Suprapubic skin (tissue), 4 donors: Measurements from ENCODE around the gene ZFAND6. TPM values are rescaled to one million over a fixed set of nuclear protein-coding genes. Genes with fewer than 3 reads are reported as not detected.

Source experiments
- DNase-seq, 2 donors: peaks; one replicate each; pipeline ENCODE4 v3.0.0-alpha.2; 2019; ENCODE audit warnings: low spot score in 2 of 2
- H3K27ac ChIP-seq: fragments of 200-600 bp; sonication (generic); one replicate; pipeline ENCODE4 v1.5.1; 2019
- H3K27me3 ChIP-seq: fragments of 200-600 bp; sonication (generic); one replicate; pipeline ENCODE4 v1.5.1; 2019
- H3K36me3 ChIP-seq: fragments of 200-600 bp; sonication (generic); one replicate; pipeline ENCODE4 v1.5.1; 2019
- H3K4me1 ChIP-seq: fragments of 200-600 bp; sonication (generic); one replicate; pipeline ENCODE4 v1.5.1; 2019
- H3K4me3 ChIP-seq: fragments of 200-600 bp; sonication (generic); one replicate; pipeline ENCODE4 v1.5.1; 2019; ENCODE audit warnings: mild to moderate bottlenecking
- H3K9me3 ChIP-seq: fragments of 200-600 bp; sonication (generic); one replicate; pipeline ENCODE4 v1.5.1; 2019
- EP300 ChIP-seq: sonication (generic); formaldehyde crosslinking; IDR thresholded peaks from one replicate; pipeline ENCODE4 v1.6.1; 2017; ENCODE audit warnings: antibody characterized with exemption
- POLR2A ChIP-seq, 2 donors: fragments of 450-650 bp; IDR thresholded peaks; one replicate each; pipeline ENCODE4 v1.6.1; 2017; ENCODE audit warnings: antibody characterized with exemption in 2 of 2, mild to moderate bottlenecking in 2 of 2, moderate library complexity in 2 of 2
- POLR2AphosphoS5 ChIP-seq, 3 donors: sonication (generic); formaldehyde crosslinking; IDR thresholded peaks; one replicate each; pipeline ENCODE4 v1.6.1; 2017; ENCODE audit warnings: antibody characterized with exemption in 3 of 3
- WGBS: methylation state at CpG from one replicate; pipeline ENCODE4 v1.1.5; 2018; 5-methylcytosine and 5-hydroxymethylcytosine counted together
- total RNA-seq, 4 donors: library from RNA; depleted of rRNA; stranded (reverse); fragments of >200 nt; gene quantifications; one replicate each; pipeline ENCODE4 v1.1.0, GENCODE V29; 2016
- TF ChIP-seq, protein P1 (sequence below), 2 donors: fragments of 200-600 bp in 1 of 2; fragments of 450-650 bp in 1 of 2; sonication (generic) in 1 of 2; IDR thresholded peaks; one replicate each; pipeline ENCODE4 v1.5.1; 2016 to 2019; ENCODE audit warnings: antibody characterized with exemption in 2 of 2, mild to moderate bottlenecking in 1 of 2, moderate library complexity in 1 of 2

Gene ZFAND6
- total RNA-seq, 4 donors from 2014 or later: 47.9 to 107 (median 80.9) TPM

DNA sequence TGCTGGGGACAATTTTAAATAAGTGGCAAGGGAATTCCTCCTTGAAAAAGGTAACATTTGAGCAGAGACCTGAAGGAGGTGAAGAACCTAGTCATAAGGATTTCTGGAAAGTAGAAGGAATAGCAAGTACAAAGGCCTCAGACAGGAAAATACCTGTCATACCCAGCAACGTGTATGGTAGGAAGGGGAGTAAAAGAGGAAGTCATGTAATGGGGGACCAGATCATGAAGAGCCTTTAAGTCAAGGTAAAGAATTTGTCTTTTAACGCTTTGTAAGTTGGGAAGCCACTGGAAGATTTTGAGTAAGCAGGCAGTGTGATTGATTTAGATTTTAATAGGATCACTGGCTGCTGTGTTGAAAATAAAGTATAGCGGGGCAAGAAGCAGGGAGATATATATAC lies 49.9 kb downstream of the ZFAND6 start:
- Histone ChIP-seq H3K4me3 (no peak overlapping the region), H3K27me3 (no peaks in the 10 kb centered on the region), H3K9me3 (no peaks in the 10 kb centered on the region), H3K27ac (no peak overlapping the region), H3K36me3 (no peaks in the 10 kb centered on the region), H3K4me1 (peaks cover 10% of the 10 kb centered on the region)
- DNase-seq: no peak
- no peak for TF ChIP-seq EP300
- TF ChIP-seq POLR2AphosphoS5 (IDR thresholded peaks at IDR 0.05): no peak
- TF ChIP-seq, protein P1, sequence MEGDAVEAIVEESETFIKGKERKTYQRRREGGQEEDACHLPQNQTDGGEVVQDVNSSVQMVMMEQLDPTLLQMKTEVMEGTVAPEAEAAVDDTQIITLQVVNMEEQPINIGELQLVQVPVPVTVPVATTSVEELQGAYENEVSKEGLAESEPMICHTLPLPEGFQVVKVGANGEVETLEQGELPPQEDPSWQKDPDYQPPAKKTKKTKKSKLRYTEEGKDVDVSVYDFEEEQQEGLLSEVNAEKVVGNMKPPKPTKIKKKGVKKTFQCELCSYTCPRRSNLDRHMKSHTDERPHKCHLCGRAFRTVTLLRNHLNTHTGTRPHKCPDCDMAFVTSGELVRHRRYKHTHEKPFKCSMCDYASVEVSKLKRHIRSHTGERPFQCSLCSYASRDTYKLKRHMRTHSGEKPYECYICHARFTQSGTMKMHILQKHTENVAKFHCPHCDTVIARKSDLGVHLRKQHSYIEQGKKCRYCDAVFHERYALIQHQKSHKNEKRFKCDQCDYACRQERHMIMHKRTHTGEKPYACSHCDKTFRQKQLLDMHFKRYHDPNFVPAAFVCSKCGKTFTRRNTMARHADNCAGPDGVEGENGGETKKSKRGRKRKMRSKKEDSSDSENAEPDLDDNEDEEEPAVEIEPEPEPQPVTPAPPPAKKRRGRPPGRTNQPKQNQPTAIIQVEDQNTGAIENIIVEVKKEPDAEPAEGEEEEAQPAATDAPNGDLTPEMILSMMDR (IDR thresholded peaks at IDR 0.05): no peak
- no peak for TF ChIP-seq POLR2A (IDR thresholded peaks at IDR 0.05)
- WGBS: 87% methylated on average over 3 of the region's 3 CpGs

- TF ChIP-seq POLR2AphosphoS5 (IDR thresholded peaks at IDR 0.05) (no peak), POLR2A (IDR thresholded peaks at IDR 0.05) (no peak), EP300 (no peak)
- TF ChIP-seq, protein P1 (IDR thresholded peaks at IDR 0.05): no peak
- Histone ChIP-seq H3K4me3 (no peak overlapping the region), H3K4me1 (peaks cover 7% of the 10 kb centered on the region), H3K9me3 (no peaks in the 10 kb centered on the region), H3K36me3 (no peaks in the 10 kb centered on the region), H3K27ac (no peak overlapping the region), H3K27me3 (no peaks in the 10 kb centered on the region)
- no peak for DNase-seq
Observed at GRCh38 chr15:80110920-80111319, 51.4 kb downstream of the ZFAND6 start.

DNA sequence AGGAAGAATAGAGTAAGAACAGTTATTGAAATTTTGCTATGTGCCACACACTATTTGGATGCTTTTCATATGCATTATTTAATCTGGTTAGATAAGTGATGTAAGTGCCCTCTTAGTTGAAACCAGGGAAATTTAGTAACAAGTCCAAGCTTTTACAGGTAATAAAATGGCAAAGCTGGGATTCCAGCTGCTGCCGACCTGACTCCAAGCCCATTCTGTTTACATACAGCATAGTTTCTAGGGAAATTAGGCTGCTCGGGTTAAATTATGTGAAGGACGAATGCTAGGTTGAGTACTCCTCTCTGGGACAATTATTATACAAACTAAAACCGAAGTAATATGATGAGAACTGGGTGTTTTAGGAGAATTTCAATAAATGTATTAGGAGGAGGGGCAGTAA lies 54.6 kb downstream of the ZFAND6 start:
- Histone ChIP-seq H3K4me1 (peaks cover 3% of the 10 kb centered on the region), H3K27me3 (no peaks in the 10 kb centered on the region), H3K36me3 (no peaks in the 10 kb centered on the region), H3K4me3 (no peak overlapping the region), H3K27ac (no peak overlapping the region), H3K9me3 (no peaks in the 10 kb centered on the region)
- TF ChIP-seq, protein P1 (IDR thresholded peaks at IDR 0.05): no peak
- TF ChIP-seq POLR2AphosphoS5 (IDR thresholded peaks at IDR 0.05) (no peak), EP300 (no peak), POLR2A (IDR thresholded peaks at IDR 0.05) (no peak)
- 81% methylated on average over 4 of the region's 4 CpGs for WGBS
- DNase-seq: no peak

DNA sequence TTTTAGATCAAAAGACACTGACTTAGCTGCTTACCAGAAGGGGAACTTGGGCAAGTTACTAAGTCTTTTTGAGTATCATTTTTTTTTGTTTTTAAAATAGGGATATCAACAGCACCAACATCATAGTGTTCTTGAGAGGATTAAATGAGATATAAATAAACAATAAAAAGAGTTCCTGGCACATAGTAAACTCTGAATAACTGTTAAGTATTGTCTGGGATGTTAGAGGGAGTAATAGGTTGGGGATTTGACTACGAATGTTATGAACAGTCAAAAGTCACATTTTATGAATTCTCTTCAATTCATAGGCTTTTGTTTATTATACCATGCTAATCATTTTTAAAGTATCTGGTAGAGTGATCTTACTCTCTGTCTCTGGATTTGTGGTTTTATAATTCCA lies 55.5 kb downstream of the ZFAND6 start:
- peaks cover 3% of the 10 kb centered on the region for H3K4me1 ChIP-seq
- TF ChIP-seq EP300: no peak
- no peak for TF ChIP-seq POLR2A (IDR thresholded peaks at IDR 0.05)
- TF ChIP-seq, protein P1 (IDR thresholded peaks at IDR 0.05): no peak
- TF ChIP-seq POLR2AphosphoS5 (IDR thresholded peaks at IDR 0.05): no peak
- H3K9me3 ChIP-seq: no peaks in the 10 kb centered on the region
- H3K4me3 ChIP-seq: no peak overlapping the region
- no peak overlapping the region for H3K27ac ChIP-seq
- H3K36me3 ChIP-seq: no peaks in the 10 kb centered on the region
- 83% methylated on average over 1 of the region's 1 CpG for WGBS
- no peaks in the 10 kb centered on the region for H3K27me3 ChIP-seq
- DNase-seq: no peak

DNA sequence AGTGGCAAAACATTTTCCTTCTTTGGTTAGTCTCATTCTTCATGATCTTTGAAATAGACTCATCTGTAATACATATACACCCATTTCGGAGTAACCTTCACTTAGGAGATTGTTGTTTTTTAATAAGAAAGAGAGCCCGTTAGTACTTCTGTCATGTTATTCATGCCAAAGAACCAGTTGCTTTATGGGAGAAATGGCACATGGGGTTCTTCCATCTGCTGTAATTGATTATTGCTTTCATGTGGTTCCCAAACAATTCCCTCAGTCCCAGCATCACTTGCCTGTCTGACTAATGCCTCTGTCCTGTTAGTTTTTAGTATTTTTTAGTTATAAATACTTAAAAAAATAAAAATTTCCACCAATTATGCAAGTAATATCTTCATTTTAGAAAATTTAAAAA lies 59.5 kb downstream of the ZFAND6 start:
- Histone ChIP-seq H3K36me3 (peaks cover 10% of the 10 kb centered on the region), H3K27ac (no peak overlapping the region), H3K9me3 (no peaks in the 10 kb centered on the region), H3K4me3 (no peak overlapping the region), H3K4me1 (peaks cover 3% of the 10 kb centered on the region), H3K27me3 (no peaks in the 10 kb centered on the region)
- 81% methylated on average over 2 of the region's 2 CpGs for WGBS
- no peak for TF ChIP-seq POLR2AphosphoS5 (IDR thresholded peaks at IDR 0.05)
- TF ChIP-seq POLR2A (IDR thresholded peaks at IDR 0.05): no peak
- no peak for TF ChIP-seq EP300
- TF ChIP-seq, protein P1 (IDR thresholded peaks at IDR 0.05): no peak
- no peak for DNase-seq
